ENCODE data around the gene CFAP54.
"Not testable (repeated sequence)": the region's sequence is repeated elsewhere in the genome, so short reads cannot be mapped to it uniquely, and the experiment has no call there.

CFAP54 gene, protein sequence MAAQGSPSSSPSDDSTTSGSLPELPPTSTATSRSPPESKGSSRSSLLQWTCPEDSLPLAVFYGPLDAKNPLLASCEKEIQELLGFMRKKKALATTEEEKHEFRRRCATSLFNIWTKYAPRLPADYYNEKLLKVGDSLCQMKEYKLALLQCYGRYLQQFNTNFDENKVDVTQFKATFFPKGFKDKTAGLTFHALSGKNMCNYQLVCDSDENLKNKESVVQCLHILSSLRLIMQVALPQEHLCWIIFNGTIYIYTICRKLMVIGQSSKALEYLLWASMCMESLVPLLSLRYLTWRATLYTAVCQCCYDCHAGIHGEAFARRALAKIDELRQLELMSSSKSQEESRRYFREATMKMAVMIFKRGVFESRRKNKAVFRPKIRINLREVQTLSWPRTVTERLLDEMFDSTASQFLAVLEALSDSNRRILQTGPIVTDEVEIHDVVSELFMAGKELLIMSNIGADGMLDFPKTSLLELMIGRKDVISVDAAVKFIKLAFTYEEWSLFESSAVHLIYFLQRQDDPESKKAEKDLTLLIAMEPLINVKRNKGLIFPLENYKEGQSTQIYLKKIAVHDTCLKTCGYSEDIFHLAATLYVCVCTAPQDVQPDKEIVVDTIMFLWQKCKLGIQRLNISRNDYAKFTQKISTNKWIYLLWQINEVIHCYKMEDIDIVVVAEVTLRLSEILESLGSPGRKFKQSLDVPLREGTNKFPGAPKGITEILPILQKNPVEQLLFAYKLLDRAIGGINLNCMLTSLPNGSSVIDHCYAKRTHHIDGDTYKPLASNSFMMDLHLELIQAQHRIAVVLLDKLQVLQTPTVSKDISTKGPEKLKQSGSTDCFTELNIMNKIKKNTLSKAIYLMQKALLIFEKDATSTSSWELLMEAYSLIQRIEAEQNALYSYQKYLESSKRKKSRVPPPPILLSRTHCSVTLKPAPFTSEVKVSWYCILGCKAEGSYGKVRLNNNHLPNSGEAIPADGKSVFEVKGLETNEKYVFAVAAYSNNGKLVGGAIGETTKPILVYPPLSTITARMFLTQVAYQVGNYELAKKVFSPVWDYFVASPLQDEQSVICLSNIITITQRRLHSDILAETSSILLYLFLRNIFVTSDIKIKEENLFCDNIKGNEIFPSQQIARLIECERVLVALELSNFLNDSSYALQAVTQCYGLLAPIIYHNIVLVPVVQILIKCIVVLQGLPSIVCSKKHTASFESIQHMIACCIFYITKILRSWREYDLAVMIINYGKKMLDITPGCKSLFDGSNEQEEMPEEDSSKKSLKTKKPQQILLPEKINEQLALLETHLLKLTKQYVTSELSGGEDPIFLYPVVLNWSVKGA (N-terminal part only)

DNA sequence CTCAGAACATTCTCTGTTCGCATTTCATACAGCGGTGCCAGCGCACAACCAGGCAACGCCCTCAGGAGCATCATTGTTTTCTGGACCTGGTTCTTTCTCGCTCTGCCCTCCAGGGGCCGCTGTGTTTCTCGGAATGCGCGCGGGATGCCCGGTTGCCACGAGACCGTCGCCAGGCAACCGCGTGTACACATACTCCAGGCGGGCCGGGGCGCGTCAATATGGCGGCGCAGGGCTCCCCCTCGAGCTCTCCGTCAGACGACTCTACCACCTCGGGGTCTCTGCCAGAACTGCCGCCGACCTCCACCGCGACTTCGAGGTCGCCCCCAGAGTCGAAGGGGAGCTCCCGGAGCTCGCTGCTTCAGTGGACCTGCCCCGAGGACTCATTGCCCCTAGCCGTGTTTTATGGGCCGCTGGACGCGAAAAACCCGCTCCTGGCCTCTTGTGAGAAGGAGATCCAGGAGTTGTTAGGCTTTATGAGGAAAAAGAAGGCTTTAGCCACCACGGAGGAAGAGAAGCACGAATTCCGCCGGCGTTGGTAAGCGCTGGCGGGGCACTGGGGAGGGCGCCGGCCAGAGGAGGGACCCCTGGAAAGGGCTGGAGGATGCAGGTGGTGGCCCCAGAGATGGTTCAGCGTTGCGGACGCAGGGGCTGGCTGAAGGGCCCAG lies at the start of gene CFAP54:
CFAP54 (plus strand) TSS at position 186 of the 665 bp plus-strand sequence; CDS start at position 219, 33 bp downstream.
- DNase-seq (ENCODE audit: low spot score), result peak; percentile 96

DNA sequence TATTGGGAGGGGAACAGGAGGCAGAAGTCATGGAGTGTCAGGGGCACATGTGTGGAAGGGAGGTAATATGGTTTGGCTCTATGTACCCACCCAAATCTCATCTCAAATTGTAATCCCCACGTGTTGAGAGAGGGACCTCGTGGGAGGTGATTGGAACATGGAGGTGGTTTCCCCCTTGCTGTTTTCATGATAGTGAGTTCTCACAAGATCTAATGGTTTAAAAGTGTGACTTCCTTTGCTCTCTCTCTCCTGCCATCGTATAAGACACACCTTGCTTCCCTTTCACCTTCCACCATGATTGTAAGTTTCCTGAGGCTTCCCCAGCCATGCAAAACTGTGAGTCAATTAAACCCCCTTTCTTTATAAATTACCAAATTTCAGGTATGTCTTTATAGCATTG lies 47.6 kb upstream of the CFAP54 start:
- DNase-seq (ENCODE audit: low spot score), result no peak

DNA sequence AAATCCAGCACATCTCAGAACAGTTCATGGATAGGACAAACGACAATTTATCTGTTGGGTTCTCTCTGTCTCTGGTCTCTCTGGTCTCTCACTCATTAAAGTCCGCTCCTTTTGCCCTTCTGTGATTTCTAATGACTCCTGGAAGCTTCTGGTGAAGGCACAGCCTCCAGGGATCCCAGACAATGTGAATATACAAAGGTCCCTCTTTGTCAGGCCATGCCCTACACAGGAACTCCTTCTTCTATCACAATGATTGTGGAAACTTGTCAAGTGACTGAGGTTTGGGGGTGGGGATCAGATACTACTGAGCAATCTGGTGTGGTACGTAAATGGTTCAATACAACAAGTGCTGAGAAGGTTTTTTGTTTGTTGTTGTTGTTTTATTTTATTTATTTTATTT lies 46.5 kb upstream of the CFAP54 start:
- DNase-seq (ENCODE audit: low spot score), result no peak

DNA sequence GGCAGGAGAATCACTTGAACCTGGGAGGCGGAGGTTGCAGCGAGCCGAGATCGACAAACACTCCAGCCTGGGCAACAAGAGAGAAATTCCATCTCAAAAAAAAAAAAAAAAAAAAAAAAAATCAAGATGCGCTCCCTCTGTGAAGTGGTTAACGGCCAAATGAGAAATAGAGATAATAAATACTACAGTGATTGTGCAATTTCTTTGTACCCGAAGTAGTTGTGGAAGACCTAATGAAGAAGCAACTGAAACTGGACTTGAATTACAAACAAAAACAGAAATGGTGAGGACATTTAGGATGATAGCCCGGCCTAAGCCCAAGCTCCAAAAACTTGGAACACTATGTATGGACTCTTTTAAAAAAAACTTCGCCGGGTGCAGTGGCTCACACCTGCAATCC lies 45.0 kb upstream of the CFAP54 start:
- DNase-seq (ENCODE audit: low spot score), result no peak

DNA sequence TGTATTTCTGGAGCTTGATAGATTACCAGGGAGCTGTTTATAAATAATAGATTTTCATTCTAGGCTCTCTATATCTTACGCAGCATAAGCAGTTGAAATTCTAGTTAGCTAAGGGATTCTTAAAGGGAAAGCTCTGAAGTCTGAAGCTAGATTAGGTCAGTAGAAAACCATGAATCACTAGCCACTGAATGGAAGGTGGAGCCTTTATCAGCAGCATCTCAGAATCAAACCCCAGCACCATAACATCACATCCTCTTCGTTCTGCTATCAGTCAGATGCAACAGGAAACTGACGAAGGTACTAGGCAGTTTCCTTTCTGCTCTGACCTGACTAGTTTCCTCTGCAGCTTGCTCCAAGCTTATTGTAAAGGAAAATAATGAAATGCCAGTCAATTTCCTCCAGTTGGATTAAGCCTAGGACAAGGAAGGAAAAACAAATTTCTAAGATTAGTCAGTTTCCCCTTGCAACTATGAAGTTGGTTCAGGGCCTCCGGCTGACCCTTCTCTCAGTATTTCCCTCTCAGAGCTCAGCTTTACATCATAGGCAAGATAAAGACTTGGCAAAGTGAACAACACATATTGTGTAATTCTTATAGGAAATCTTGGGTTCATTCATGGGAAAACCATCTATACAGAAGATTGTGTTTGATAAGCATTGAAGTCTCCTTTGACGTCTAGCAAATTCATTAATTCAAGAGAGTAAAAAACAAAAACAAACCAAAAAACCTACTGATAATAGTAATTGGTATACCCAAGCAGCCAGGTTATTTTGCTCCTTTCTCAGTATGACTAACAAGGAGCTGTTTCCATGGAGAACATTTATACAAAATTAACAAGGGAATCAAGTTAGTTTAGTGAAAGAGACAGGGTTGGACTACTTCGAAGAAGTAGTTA lies 43.4 kb upstream of the CFAP54 start:
- DNase-seq (ENCODE audit: low spot score), result no peak

DNA sequence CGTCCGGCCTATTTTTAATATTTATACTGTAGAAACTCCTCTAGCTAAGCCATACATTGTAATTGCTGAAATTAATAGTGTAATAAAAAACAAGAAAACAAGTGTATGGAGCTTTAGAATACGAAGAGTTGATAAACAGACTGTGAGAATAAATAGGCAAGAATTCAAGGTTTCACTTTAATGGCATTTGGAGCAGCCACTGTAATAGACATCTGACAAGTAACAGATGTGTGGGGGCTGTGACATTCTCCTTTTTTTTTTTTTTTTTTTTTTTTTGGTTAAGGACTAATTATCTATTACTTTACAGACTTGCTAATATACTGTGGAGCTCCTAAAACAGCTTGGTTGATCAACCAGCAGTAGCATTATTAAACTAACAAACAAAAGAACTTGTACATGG lies 42.1 kb upstream of the CFAP54 start:
- DNase-seq (ENCODE audit: low spot score), result no peak

DNA sequence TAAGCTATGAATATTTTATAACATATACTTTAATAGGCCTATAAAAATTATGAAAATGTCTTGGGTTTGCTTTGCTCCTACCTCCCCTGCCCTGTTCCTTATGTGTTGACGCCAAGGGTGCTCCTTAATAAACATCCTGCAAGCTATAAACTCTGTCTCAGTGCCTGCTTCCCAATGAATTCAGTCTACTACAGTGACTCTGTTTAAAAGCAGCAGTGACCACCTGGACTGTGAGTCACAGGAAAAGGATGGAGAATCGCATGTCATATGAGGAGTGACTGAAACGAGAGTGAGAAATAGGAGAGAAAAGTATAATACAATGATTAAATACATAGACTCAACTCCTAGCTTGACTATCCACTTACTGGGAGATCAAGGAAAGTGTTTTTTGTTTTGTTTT lies 41.1 kb upstream of the CFAP54 start:
- no peak for DNase-seq (ENCODE audit: low spot score)

DNA sequence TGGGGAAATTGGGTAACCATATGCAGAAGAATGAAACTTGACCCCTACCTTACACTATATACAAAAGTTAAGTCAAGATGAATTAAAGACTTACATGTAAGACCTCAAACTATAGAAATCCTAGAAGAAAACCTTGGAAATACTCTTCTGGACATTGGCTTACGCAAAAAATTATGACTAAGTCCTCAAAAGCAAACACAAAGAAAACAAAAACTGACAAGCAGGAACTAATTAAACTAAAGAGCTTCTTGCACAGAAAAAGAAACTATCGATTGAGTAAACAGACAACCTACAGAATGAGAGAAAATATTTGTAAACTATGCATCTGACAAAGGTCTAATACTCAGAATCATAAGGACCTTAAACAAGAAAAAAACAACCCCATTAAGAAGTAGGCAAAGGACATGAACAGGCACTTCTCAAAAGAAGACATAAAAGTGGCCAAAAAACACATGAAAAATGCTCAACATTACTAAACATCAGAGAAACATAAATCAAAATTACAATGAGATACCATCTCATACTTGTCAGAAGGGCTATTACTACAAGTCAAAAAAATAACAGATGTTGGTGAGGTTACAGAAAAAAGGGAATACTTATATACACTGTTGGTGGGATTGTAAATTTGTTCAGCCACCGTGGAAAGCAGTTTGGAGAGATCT lies 37.0 kb upstream of the CFAP54 start:
- DNase-seq (ENCODE audit: low spot score), result no peak

DNA sequence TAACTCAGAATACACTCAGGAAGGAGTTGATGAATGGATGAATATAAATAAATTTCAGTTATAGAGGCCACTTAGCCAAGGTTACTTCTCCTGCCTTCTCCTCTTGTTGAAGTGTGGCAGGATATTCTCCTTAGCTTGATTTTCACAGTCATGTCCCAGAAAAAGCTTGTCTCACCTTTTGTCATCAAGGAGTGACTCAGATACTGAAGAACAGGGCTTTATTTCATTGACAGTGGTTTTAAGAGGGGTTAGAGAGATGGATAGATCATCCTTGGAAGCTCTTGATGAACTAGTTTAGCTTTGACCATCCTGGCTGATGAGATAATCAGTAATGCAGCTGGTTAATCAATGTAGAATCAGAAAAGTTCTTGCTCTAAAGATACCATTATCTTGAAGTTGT lies 35.0 kb upstream of the CFAP54 start:
- no peak for DNase-seq (ENCODE audit: low spot score)

DNA sequence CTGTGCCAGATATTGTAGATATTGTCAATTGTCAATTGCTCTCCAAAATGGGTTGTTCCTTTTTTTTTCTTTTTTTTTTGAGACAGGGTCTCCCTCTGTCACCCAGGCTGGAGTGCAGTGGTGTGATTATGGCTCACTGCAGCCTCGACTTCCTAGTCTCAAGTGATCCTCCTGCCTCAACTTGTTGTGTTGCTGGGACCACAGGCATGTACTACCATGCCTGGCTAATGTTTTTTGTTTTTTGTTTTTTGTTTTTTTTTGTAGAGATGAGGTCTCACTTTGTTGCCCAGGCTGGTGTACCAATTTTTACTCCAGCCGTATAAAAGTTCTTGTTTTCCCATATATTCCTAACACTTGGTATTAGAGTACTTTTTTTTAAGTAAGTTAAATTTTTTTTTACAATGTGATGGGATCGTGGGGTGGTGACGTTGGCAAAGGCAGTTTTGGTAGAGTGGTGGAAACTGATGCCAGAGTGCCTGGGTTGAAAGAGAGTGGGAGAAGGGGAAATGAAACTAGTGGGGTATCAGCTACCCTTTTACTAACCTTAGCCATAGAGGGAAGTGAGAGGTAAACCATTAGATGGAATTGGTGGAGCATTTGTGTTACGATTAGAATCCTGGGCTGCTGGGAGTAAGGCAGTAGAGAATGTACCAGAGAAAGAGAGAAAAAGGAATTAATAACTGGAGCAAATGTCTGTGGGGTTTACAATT lies 33.0 kb upstream of the CFAP54 start:
- DNase-seq (ENCODE audit: low spot score), result no peak

DNA sequence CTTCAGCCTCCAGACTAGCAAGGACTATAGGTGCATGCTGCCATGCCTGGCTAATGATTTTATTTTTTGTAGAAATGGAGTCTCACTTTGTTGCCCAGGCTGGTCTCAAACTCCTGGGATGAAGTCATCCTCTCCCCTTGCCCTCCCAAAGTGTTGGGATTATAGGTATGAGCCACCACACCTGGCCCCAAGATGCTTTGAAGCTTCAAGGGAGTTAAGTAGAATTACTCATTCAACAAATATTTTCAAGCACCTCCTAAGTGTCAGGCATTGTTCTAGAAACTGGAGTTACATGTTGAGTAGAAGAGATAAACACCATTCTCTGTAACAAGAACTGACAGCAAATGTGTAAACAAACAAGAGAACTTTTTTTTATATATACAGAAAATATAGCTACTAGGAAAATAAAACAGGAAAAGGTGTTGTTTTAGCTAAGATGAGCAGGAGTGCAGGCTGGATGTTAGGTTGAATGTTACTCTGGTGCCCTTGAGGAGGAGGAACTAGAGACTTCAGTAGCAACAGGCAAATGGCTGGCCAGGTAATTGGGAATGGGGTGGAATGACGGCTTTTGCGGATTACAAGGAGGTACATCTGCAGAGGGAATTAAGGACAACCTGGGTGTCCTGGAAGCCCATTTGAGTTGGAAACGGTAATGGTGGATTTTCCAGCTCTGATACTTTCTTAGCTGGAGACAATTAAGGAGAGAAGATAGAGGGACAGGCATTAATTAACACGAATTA lies 32.0 kb upstream of the CFAP54 start:
- no peak for DNase-seq (ENCODE audit: low spot score)

DNA sequence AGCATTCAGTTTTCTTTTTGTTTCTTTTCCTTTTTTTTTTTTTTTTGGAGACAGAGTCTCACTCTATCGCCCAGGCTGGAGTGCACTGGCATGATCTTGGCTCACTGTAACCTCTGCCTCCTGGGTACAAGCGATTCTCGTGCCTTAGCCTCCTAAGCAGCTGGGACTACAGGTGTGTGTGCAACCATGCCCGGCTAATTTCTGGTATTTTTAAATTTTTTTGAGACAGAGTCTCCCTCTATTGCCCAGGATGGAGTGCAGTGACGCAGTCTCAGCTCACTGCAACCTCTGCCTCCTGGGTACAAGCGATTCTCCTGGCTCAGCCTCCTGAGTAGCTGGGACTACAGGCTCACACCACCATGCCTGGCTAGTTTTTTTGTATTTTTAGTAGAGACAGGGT lies 30.1 kb upstream of the CFAP54 start:
- DNase-seq (ENCODE audit: low spot score), result not testable (repeated sequence)

DNA sequence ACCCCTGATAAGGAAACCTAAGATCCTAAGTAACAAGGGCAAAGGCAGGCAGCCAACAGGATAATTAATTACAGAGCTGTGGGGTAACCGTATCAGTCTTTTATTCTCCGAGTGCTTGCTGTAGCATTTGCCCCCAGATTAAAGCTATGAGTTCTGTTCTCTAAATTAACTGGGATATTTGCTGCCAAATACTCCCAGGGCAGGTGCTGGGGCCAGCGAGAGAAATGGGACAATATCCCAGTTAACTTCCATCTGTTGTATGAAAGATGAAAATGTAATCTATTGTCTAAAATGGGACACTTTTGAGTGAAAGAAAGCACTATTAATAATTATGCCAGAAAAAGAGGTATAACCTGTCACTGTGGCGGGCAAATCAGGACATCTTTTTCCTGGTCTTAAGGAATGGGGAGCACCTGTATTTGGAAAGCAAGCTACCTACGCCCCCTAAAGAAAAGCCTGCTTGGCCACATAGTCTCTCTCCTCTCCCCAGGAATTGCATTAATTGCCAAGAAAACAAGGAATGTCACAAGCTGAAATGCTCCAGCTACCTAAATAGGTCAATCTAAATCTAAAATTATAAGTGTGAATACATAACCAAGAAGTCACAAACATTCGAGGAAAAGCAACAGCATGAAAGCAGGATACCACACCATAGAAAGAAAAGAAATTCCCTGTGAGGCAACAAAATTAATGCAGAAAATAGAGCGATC lies 26.7 kb upstream of the CFAP54 start:
- DNase-seq (ENCODE audit: low spot score), result no peak

DNA sequence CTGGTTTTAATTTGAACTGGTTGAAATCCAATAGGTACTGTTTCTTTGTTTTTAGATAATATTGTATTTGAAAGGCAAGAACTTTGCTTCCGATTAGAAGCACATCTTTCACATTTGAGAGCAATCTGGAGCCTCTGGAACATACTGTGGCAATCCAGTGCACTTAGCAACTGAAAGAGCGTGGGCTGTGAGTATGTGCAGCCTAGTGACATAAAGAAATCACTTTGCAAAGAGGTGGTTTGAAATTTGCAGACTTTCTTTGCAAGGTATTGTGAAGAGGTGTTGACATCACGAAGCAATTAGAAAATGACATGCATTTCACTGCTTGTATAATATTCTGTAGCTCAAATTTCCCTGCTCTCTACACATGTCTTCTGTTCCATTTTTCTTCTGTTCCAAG lies 23.5 kb upstream of the CFAP54 start:
- DNase-seq (ENCODE audit: low spot score), result no peak

DNA sequence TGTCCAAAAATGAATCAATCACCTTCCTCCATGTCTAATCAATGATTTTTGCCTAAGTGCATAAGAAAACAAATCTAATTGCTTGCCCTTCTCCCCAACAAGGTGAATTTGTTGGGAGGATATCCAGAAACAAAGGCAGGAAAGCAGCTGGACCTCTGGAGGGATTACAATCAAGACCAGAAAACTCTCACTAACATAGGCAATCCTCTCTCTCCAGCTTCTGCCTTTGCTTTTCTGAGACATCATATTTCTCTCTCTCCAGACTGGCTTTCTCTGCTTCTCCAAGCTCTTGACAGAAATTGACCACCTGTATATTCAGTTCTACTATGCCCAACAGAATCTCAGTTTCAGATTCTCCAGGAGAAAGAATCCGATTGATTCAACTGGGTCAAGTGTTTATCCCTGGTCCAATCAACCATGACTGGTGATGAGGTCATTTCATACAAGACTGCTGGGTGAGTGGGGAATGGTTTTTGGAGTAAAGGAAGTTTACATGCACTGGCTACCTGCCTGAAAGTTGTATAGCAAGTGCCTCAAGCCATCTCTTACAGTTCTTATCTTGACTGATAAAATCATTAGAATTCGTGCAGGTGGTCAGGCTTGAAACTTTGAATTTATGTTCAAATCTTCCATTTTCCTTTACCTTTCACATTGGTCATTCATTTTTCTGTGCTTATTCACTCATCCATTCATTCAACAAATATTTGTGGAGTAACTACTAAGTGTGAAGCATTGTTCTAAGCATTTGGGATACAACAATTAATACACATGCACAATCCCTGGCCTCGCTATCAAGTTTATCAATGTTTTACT lies 22.2 kb upstream of the CFAP54 start:
- DNase-seq (ENCODE audit: low spot score), result no peak

DNA sequence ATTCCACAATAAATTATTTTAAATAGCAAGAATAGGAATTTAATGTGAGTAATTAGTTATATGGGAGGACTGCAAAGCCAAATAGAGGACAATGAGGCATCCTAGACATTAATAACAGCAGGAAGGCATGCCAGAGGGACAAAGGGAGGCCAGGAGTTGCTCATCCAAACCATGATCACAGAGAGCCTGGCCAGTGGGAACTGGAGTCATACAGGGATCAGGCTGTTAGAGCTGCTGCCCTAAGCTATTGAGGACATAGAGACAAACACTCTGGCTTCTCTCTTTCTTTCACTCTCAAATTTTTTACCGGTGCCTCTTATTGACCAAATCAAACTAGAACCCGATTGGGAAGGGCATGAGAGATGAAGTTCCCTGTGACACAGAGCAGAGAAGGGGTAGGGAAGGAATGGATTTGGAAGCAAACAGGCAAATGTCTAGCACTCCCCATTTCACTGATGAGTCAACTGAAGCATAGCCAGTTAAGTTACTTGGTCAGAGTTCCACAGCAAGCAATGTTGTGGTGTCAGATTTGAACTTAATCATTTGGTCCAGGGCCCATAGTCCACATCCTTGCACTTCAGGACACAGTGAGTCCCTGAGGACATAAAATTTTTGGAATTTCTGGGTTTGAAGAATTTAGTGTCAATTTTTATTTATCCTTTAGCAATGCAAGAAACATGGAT lies 17.9 kb upstream of the CFAP54 start:
- no peak for DNase-seq (ENCODE audit: low spot score)

DNA sequence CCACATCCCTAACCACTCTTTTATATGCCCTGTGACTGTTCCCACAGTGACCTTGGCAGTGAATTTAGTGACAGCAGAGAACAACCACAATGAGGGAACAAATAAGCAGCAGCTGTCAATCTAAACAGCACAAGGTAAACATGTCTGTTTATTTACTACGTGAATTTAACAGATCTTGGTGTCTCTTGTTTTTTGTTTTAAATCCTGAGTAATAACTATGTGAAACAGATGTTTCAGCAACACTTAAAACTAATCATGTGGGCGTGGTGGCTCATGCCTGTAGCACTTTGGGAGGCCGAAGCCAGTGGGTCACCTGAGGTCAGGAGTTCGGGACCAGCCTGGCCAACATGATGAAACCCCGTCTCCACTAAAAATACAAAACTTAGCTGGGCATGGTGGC lies 17.0 kb upstream of the CFAP54 start:
- DNase-seq (ENCODE audit: low spot score), result no peak
